GM23338 (cell line): Measurements from ENCODE around the gene CPXM2. TPM values are rescaled to one million over a fixed set of nuclear protein-coding genes. Genes with fewer than 3 reads are reported as not detected.

Source experiments
- ATAC-seq: fragments of 200-7000 bp; cut with Tn5 transposase; 3 replicates; pipeline ENCODE4 v1.9.1; 2020
- DNase-seq: peaks from one replicate; pipeline ENCODE4 v3.0.0-alpha.2; 2015; ENCODE audit warnings: low spot score
- H2AFZ ChIP-seq: fragments of 200-600 bp; sonication (generic); 2 replicates; pipeline ENCODE4 v1.8.0; 2016; ENCODE audit warnings: antibody characterized with exemption, mild to moderate bottlenecking, moderate library complexity
- H3F3A ChIP-seq: fragments of 200-600 bp; sonication (generic); replicated peaks from 2 replicates; pipeline ENCODE4 v1.8.0; 2017; ENCODE audit warnings: antibody characterized with exemption, mixed run types, low read depth
- H3K27ac ChIP-seq: fragments of 200-600 bp; sonication (generic); 2 replicates; pipeline ENCODE4 v1.6.1; 2016; ENCODE audit warnings: low read depth
- H3K27me3 ChIP-seq: fragments of 200-600 bp; sonication (generic); 2 replicates; pipeline ENCODE4 v1.8.0; 2016; ENCODE audit warnings: mild to moderate bottlenecking, mixed run types, moderate library complexity; ENCODE audit not compliant: insufficient read depth
- H3K36me3 ChIP-seq: fragments of 200-600 bp; sonication (generic); 2 replicates; pipeline ENCODE4 v1.8.0; 2016; ENCODE audit warnings: mild to moderate bottlenecking; ENCODE audit not compliant: insufficient read depth
- H3K4me1 ChIP-seq: fragments of 200-600 bp; sonication (generic); 2 replicates; pipeline ENCODE4 v1.8.0; 2016; ENCODE audit warnings: mild to moderate bottlenecking, moderate library complexity; ENCODE audit not compliant: insufficient read depth
- H3K4me2 ChIP-seq: fragments of 200-600 bp; sonication (generic); 2 replicates; pipeline ENCODE4 v1.7.1; 2017; ENCODE audit warnings: mixed run types
- H3K4me3 ChIP-seq: fragments of 200-600 bp; sonication (generic); 2 replicates; pipeline ENCODE4 v1.6.1; 2016; ENCODE audit warnings: mixed run types
- H3K79me2 ChIP-seq: fragments of 200-600 bp; sonication (generic); replicated peaks from 2 replicates; pipeline ENCODE4 v1.8.0; 2017; ENCODE audit warnings: mild to moderate bottlenecking; ENCODE audit not compliant: insufficient read depth
- H3K9me2 ChIP-seq: fragments of 200-600 bp; sonication (generic); 2 replicates; pipeline ENCODE4 v1.8.0; 2017; ENCODE audit not compliant: insufficient read depth
- H4K20me1 ChIP-seq: fragments of 200-600 bp; sonication (generic); replicated peaks from 2 replicates; pipeline ENCODE4 v1.8.0; 2017; ENCODE audit warnings: mild to moderate bottlenecking; ENCODE audit not compliant: insufficient read depth
- H3K27ac Mint-ChIP-seq: 2 replicates; pipeline ENCODE4 v1.8.0; 2020; ENCODE audit warnings: inconsistent platforms, mild to moderate bottlenecking, moderate library complexity, mixed read lengths
- H3K27me3 Mint-ChIP-seq: 3 replicates; pipeline ENCODE4 v1.8.0; 2022; ENCODE audit warnings: low read depth, mild to moderate bottlenecking, moderate library complexity, mixed read lengths, inconsistent platforms; ENCODE audit not compliant: insufficient read depth, poor library complexity
- H3K36me3 Mint-ChIP-seq: 3 replicates; pipeline ENCODE4 v1.8.0; 2021; ENCODE audit warnings: low read depth, mild to moderate bottlenecking, inconsistent platforms, moderate library complexity, mixed read lengths
- H3K4me1 Mint-ChIP-seq: 3 replicates; pipeline ENCODE4 v1.8.0; 2020; ENCODE audit warnings: mild to moderate bottlenecking, inconsistent platforms, mixed read lengths
- H3K4me3 Mint-ChIP-seq: 3 replicates; pipeline ENCODE4 v1.8.0; 2021; ENCODE audit warnings: moderate library complexity, mild to moderate bottlenecking, inconsistent platforms, mixed read lengths
- H3K9me3 Mint-ChIP-seq: 3 replicates; pipeline ENCODE4 v1.8.0; 2020; ENCODE audit warnings: moderate library complexity, mild to moderate bottlenecking, inconsistent platforms, mixed read lengths
- CTCF ChIP-seq, 2 experiments: fragments of 200-600 bp in 1 of 2; sonication (generic) in 1 of 2; conservative IDR thresholded peaks; 2 replicates each; pipeline versions ENCODE4 v1.5.1 to v1.6.1; 2016 to 2017; ENCODE audit warnings: antibody characterized with exemption in 2 of 2, low read depth in 2 of 2, mild to moderate bottlenecking in 2 of 2, moderate library complexity in 1 of 2
- EZH2 ChIP-seq: fragments of 200-600 bp; sonication (generic); IDR thresholded peaks from one replicate; pipeline ENCODE4 v1.8.0; 2017; ENCODE audit warnings: antibody characterized with exemption, mild to moderate bottlenecking, low read depth; ENCODE audit not compliant: unreplicated experiment
- EZH2phosphoT487 ChIP-seq: fragments of 200-600 bp; sonication (generic); IDR thresholded peaks from one replicate; pipeline ENCODE4 v1.8.1; 2018; ENCODE audit warnings: antibody characterized with exemption; ENCODE audit not compliant: unreplicated experiment
- NANOG ChIP-seq: IDR thresholded peaks from 2 replicates; pipeline ENCODE4 v1.6.1; 2016; ENCODE audit warnings: antibody characterized with exemption, borderline replicate concordance
- POLR2AphosphoS5 ChIP-seq: IDR thresholded peaks from 2 replicates; pipeline ENCODE4 v1.6.1; 2016; ENCODE audit warnings: antibody characterized with exemption, low read depth
- STAT1 ChIP-seq: IDR thresholded peaks from one replicate; pipeline ENCODE4 v1.6.1; 2016; ENCODE audit warnings: antibody characterized with exemption; ENCODE audit not compliant: unreplicated experiment
- ZNF331 ChIP-seq: fragments of 250-450 bp; sonication (Bioruptor Pico); IDR thresholded peaks from 2 replicates; pipeline ENCODE4 v1.5.0; 2020; ENCODE audit warnings: low read depth, mild to moderate bottlenecking, moderate library complexity
- ZNF462 ChIP-seq: fragments of 250-450 bp; sonication (Bioruptor Pico); IDR thresholded peaks from 2 replicates; pipeline ENCODE4 v1.5.0; 2020; ENCODE audit warnings: mild to moderate bottlenecking, moderate library complexity
- polyA plus RNA-seq: library from polyadenylated mRNA; unstranded; fragments of >200 nt; fragmentation: Nextera tagmentation; extraction: Ambion mirVana; gene quantifications from 2 replicates; pipeline ENCODE4 v1.2.1, GENCODE V29; 2016
- total RNA-seq: library from RNA; depleted of rRNA; stranded (reverse); fragments of >200 nt; shearing (Covaris generic); gene quantifications from 2 replicates; pipeline ENCODE4 v1.2.3, GENCODE V29; 2014

Gene CPXM2
- total and polyA plus RNA-seq, 2 experiments from 2014 or later = 1.6 to 8.1 TPM

GRCh38 chr10:123888256-123888655 is 3.4 kb downstream of the CPXM2 start:
- Histone ChIP-seq H3K4me2 (no peak overlapping the region), H3K9me2 (no peaks in the 10 kb centered on the region), H3K36me3 (no peaks in the 10 kb centered on the region), H3K4me3 (no peak overlapping the region), H4K20me1 (no peaks in the 10 kb centered on the region), H3K27me3 (peaks cover 30% of the 10 kb centered on the region), H3K27ac (no peak overlapping the region), H3F3A (no peaks in the 10 kb centered on the region; the same call in 1 of the 2 replicates), H2AFZ (no peak overlapping the region), H3K4me1 (peaks cover 21% of the 10 kb centered on the region), H3K79me2 (no peaks in the 10 kb centered on the region)
- no peak overlapping the region for H3K27ac Mint-ChIP-seq
- H3K4me1 Mint-ChIP-seq = peaks cover 23% of the 10 kb centered on the region
- ATAC-seq (no peak), DNase-seq (no peak)
- H3K4me3 Mint-ChIP-seq = no peak overlapping the region
- peaks cover 22% of the 10 kb centered on the region for H3K27me3 Mint-ChIP-seq
- no peaks in the 10 kb centered on the region for H3K9me3 Mint-ChIP-seq
- H3K36me3 Mint-ChIP-seq = no peaks in the 10 kb centered on the region
- TF ChIP-seq CTCF (conservative IDR thresholded peaks at IDR 0.05; ENCODE audit: low read depth in 2 of 2) (no peak), ZNF331 (CRISPR knock-in tag) (no peak), NANOG (no peak), ZNF462 (CRISPR knock-in tag) (no peak), POLR2AphosphoS5 (no peak), STAT1 (no peak), EZH2 (no peak), EZH2phosphoT487 (no peak)
